Neural cell (in vitro differentiated cells): Measurements from ENCODE around the gene DARS1. TPM values are rescaled to one million over a fixed set of nuclear protein-coding genes. Genes with fewer than 3 reads are reported as not detected.

Experiments used
- H2AFZ ChIP-seq: fragments of 200-600, 300-800 bp; sonication (generic), shearing (Covaris generic); 2 replicates; pipeline ENCODE4 v1.6.0; 2014; ENCODE audit warnings: low read depth, mild to moderate bottlenecking, antibody characterized with exemption, low read length, moderate library complexity
- H3F3A ChIP-seq: fragments of 200-600 bp; shearing (Covaris generic); 2 replicates; pipeline ENCODE4 v1.6.1; 2016; ENCODE audit warnings: mild to moderate bottlenecking, moderate library complexity, mixed read lengths, antibody characterized with exemption, low read length; ENCODE audit not compliant: insufficient read depth, poor library complexity, severe bottlenecking
- H3K27ac ChIP-seq: fragments of 200-600, 300-800 bp; sonication (generic), shearing (Covaris generic); 2 replicates; pipeline ENCODE4 v1.5.1; 2014; ENCODE audit warnings: mild to moderate bottlenecking, low read length, moderate library complexity
- H3K27me3 ChIP-seq: fragments of 300-800, 200-600 bp; sonication (generic), shearing (Covaris generic); 2 replicates; pipeline ENCODE4 v1.6.0; 2014; ENCODE audit warnings: mild to moderate bottlenecking, low read depth, low read length, moderate library complexity; ENCODE audit not compliant: insufficient read depth
- H3K36me3 ChIP-seq: fragments of 300-800, 200-600 bp; sonication (generic), shearing (Covaris generic); 2 replicates; pipeline ENCODE4 v1.5.1; 2014; ENCODE audit warnings: mild to moderate bottlenecking, antibody characterized with exemption, low read length, moderate library complexity; ENCODE audit not compliant: insufficient read depth
- H3K4me2 ChIP-seq: fragments of 300-800, 200-600 bp; sonication (generic), shearing (Covaris generic); 2 replicates; pipeline ENCODE4 v1.6.0; 2014; ENCODE audit warnings: mild to moderate bottlenecking, low read length
- H3K4me3 ChIP-seq: fragments of 300-800, 200-600 bp; sonication (generic), shearing (Covaris generic); 2 replicates; pipeline ENCODE4 v1.5.1; 2014; ENCODE audit warnings: mild to moderate bottlenecking, low read length, moderate library complexity
- H3K79me2 ChIP-seq: fragments of 200-600 bp; shearing (Covaris generic); replicated peaks from 2 replicates; pipeline ENCODE4 v1.6.0; 2014; ENCODE audit warnings: mild to moderate bottlenecking, low read length, moderate library complexity; ENCODE audit not compliant: insufficient read depth
- H3K9ac ChIP-seq: fragments of 300-800, 200-600 bp; sonication (generic), shearing (Covaris generic); 2 replicates; pipeline ENCODE4 v1.6.1; 2016; ENCODE audit warnings: mild to moderate bottlenecking, low read length, mixed read lengths
- H3K9me2 ChIP-seq: fragments of 200-600 bp; shearing (Covaris generic); 2 replicates; pipeline ENCODE4 v1.6.1; 2016; ENCODE audit warnings: mild to moderate bottlenecking, low read length, mixed read lengths; ENCODE audit not compliant: insufficient read depth
- H3K9me3 ChIP-seq: fragments of 200-600, 300-800 bp; sonication (generic), shearing (Covaris generic); 2 replicates; pipeline ENCODE4 v1.6.1; 2016; ENCODE audit warnings: mild to moderate bottlenecking, mixed run types, low read length, moderate library complexity, mixed read lengths
- H4K20me1 ChIP-seq: fragments of 200-600 bp; shearing (Covaris generic); 2 replicates; pipeline ENCODE4 v1.6.1; 2016; ENCODE audit warnings: mild to moderate bottlenecking, mixed run types; ENCODE audit not compliant: insufficient read depth
- CTCF ChIP-seq: fragments of 450-650 bp; IDR thresholded peaks from 2 replicates; pipeline ENCODE4 v1.5.1; 2014; ENCODE audit warnings: antibody characterized with exemption, mild to moderate bottlenecking, moderate library complexity; ENCODE audit not compliant: poor library complexity, severe bottlenecking
- EP300 ChIP-seq: fragments of 450-650 bp; conservative IDR thresholded peaks from 2 replicates; pipeline ENCODE4 v1.6.1; 2014; ENCODE audit warnings: antibody characterized with exemption, mild to moderate bottlenecking, moderate library complexity; ENCODE audit not compliant: poor library complexity, severe bottlenecking
- EZH2 ChIP-seq: fragments of 200-600, 300-800 bp; shearing (Covaris generic), sonication (generic); IDR thresholded peaks from 2 replicates; pipeline ENCODE4 v1.6.1; 2014; ENCODE audit warnings: antibody characterized with exemption, low read length, borderline replicate concordance, mild to moderate bottlenecking; ENCODE audit not compliant: insufficient read depth, poor library complexity, severe bottlenecking
- MXI1 ChIP-seq: fragments of 450-650 bp; conservative IDR thresholded peaks from 2 replicates; pipeline ENCODE4 v1.6.1; 2014; ENCODE audit warnings: antibody characterized with exemption, mild to moderate bottlenecking; ENCODE audit not compliant: poor library complexity, severe bottlenecking
- POLR2AphosphoS5 ChIP-seq: IDR thresholded peaks from 2 replicates; pipeline ENCODE4 v1.6.1; 2012
- RAD21 ChIP-seq: fragments of 450-650 bp; conservative IDR thresholded peaks from 2 replicates; pipeline ENCODE4 v1.6.1; 2014; ENCODE audit warnings: antibody characterized with exemption, mild to moderate bottlenecking, moderate library complexity
- REST ChIP-seq: IDR thresholded peaks from 2 replicates; pipeline ENCODE4 v1.6.1; 2012; ENCODE audit warnings: borderline replicate concordance
- SMC3 ChIP-seq: fragments of 450-650 bp; conservative IDR thresholded peaks from 2 replicates; pipeline ENCODE4 v1.6.1; 2014; ENCODE audit warnings: antibody characterized with exemption, mild to moderate bottlenecking, moderate library complexity; ENCODE audit not compliant: poor library complexity
- TAF1 ChIP-seq: IDR thresholded peaks from 2 replicates; pipeline ENCODE4 v1.6.1; 2012; ENCODE audit warnings: low read depth
- polyA plus RNA-seq: library from polyadenylated mRNA; depleted of rRNA; stranded (reverse); fragments of >200 nt; gene quantifications from 2 replicates; pipeline ENCODE4 v1.2.3, GENCODE V29; 2014

Gene DARS1
- polyA plus RNA-seq, 1 donor from 2014 or later = 37.9 TPM

GRCh38 chr2:135916207-135916606 is 69.2 kb downstream of the DARS1 start (continued):
- TF ChIP-seq CTCF (peak; percentile 77), EZH2 (no peak), MXI1 (no peak)

GRCh38 chr2:135914485-135914884 is 70.9 kb downstream of the DARS1 start:
- Histone ChIP-seq H3K4me2 (no peak overlapping the region), H3K27me3 (no peaks in the 10 kb centered on the region), H3K9me2 (no peaks in the 10 kb centered on the region), H3K27ac (no peak overlapping the region), H2AFZ (no peak overlapping the region), H3F3A (no peaks in the 10 kb centered on the region), H3K79me2 (no peaks in the 10 kb centered on the region), H3K36me3 (no peaks in the 10 kb centered on the region), H4K20me1 (no peaks in the 10 kb centered on the region), H3K4me3 (no peak overlapping the region), H3K9ac (no peak overlapping the region), H3K9me3 (no peaks in the 10 kb centered on the region)
- TF ChIP-seq EP300 (no peak), POLR2AphosphoS5 (no peak), TAF1 (no peak)

- no peak overlapping the region for H2AFZ ChIP-seq
- H3K36me3 ChIP-seq = no peaks in the 10 kb centered on the region
- H3K9ac ChIP-seq = no peak overlapping the region
- no peak overlapping the region for H3K4me3 ChIP-seq
- H3K79me2 ChIP-seq = no peaks in the 10 kb centered on the region
- H3F3A ChIP-seq = no peaks in the 10 kb centered on the region
- H3K27me3 ChIP-seq = no peaks in the 10 kb centered on the region
- no peak overlapping the region for H3K27ac ChIP-seq
- H4K20me1 ChIP-seq = no peaks in the 10 kb centered on the region
- no peaks in the 10 kb centered on the region for H3K9me3 ChIP-seq
- TF ChIP-seq RAD21 (peak; percentile 83), SMC3 (peak; percentile 80), CTCF (peak; percentile 81), POLR2AphosphoS5 (no peak)
- H3K9me2 ChIP-seq = no peaks in the 10 kb centered on the region
- H3K4me2 ChIP-seq = no peak overlapping the region
Observed at GRCh38 chr2:135913727-135914365, 71.6 kb downstream of the DARS1 start.

- H3K27ac ChIP-seq = no peak overlapping the region
- H3K9me2 ChIP-seq = no peaks in the 10 kb centered on the region
- no peak overlapping the region for H2AFZ ChIP-seq
- no peak overlapping the region for H3K9ac ChIP-seq
- no peaks in the 10 kb centered on the region for H3K36me3 ChIP-seq
- H3F3A ChIP-seq = no peaks in the 10 kb centered on the region
- TF ChIP-seq MXI1 (no peak), EZH2 (no peak), REST (no peak), TAF1 (no peak), POLR2AphosphoS5 (no peak), EP300 (no peak), RAD21 (no peak), SMC3 (no peak), CTCF (no peak)
- no peak overlapping the region for H3K4me3 ChIP-seq
- H3K79me2 ChIP-seq = no peaks in the 10 kb centered on the region
- no peak overlapping the region for H3K4me2 ChIP-seq
- no peaks in the 10 kb centered on the region for H3K27me3 ChIP-seq
- no peaks in the 10 kb centered on the region for H3K9me3 ChIP-seq
- no peaks in the 10 kb centered on the region for H4K20me1 ChIP-seq
Observed at GRCh38 chr2:135909976-135910375, 75.5 kb downstream of the DARS1 start.
